ENCODE data around the gene ITGB6.
"Not testable (repeated sequence)": the region's sequence is repeated elsewhere in the genome, so short reads cannot be mapped to it uniquely, and the experiment has no call there.

Gene ITGB6

DNA sequence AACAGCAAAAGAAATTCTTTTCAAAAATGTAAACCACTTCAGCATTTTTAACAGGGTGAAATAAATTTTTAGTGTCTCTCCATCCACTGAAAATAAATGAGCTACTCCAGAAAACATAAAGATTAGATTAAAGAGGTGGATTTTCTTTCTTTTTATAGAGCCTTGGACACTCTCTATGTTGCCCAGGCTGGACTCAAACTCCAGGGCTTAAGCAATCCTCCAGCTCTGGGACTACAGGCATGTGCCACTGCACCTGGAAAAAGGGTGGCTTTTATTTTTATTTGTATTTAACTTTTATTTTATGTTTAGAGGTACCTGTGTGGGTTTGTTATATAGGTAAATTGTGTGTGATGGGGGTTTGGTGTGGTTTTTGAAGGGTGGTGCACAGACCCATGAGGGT is 19.9 kb downstream of the ITGB6 start:
- DNase-seq = no peak

DNA sequence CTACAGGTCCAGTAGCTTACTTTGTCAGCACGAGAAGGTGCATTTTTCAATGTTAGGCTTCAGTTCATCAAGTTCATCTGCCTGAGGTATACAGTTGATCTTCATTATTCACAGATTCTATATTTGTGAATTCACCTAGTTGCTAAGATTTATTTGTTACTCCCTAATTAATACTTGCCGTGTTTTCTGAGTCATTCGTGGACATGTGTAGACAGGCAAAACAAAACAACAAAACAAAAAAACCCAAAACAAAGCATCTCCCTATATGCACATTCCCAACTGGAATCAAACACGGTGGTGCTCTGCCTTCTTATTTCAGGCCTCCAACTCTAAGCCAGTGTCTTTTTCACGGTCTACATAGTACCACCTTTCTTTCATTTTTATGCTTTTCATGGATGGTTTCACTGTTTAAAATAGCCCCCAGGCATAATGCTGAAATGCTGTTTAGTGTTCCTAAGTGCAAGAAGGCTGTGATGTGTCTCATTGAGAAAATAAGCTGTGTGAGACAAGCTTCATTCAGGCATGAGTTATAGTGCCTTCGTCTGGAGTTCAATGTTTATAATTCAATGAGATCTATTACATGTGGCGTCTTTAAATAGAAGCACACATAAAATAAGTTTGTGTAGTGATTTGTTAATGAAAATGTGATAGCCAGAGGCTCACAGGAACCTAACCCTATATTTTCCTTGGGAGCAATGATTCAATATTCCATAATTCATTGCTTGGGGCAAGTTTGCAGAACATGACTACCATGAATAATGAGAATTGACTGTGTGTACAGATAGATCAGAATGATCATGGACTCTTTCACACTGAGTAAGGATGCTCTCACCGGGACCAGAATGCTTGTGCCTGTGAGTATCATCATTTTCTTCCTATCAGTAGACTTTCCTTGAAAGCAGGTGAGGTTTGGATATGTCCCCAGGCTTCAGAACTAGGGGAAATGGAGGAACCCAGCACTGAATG is 24.6 kb downstream of the ITGB6 start:
- no peak for DNase-seq

DNA sequence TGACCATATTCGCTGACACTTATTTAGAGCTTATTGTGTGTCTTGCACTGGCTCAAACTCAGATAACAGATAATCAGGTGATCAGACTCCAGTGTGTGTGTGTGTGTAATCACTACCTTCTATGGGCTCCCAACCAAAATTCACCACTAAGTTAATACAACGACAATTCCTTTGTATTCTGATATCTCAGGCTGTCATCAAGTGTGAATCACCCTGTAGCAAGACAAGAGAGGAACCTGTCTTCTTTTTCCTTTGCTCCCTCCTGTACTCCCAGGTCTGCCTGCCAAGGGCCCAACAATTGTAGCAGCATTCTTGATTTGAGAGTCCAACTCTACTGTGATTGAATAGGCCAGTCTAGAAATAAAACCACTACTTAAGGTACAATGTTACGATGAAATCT is 25.8 kb downstream of the ITGB6 start:
- DNase-seq = no peak

GRCh38 chr2:160169988-160170387 is 30.1 kb downstream of the ITGB6 start:
- no peak for DNase-seq

- DNase-seq = no peak
These were observed 30.6 kb downstream of the ITGB6 start for GRCh38 chr2:160169471-160169870.

- DNase-seq = no peak
These were observed 31.2 kb downstream of the ITGB6 start for GRCh38 chr2:160168878-160169277.

- DNase-seq = no peak
These were observed 32.9 kb downstream of the ITGB6 start for GRCh38 chr2:160167089-160167740.

- no peak for DNase-seq
These were observed 34.1 kb downstream of the ITGB6 start for GRCh38 chr2:160165996-160166395.

GRCh38 chr2:160165081-160165480 is 35.0 kb downstream of the ITGB6 start:
- no peak for DNase-seq

GRCh38 chr2:160157861-160158829 is 41.9 kb downstream of the ITGB6 start:
- DNase-seq = no peak

GRCh38 chr2:160156665-160157064 is 43.4 kb downstream of the ITGB6 start:
- no peak for DNase-seq

GRCh38 chr2:160156100-160156499 is 44.0 kb downstream of the ITGB6 start:
- no peak for DNase-seq

- DNase-seq = not testable (repeated sequence)
These were observed 51.7 kb downstream of the ITGB6 start for GRCh38 chr2:160148419-160148818.

- no peak for DNase-seq
These were observed 54.6 kb downstream of the ITGB6 start for GRCh38 chr2:160145471-160145870.

- no peak for DNase-seq
These were observed 55.6 kb downstream of the ITGB6 start for GRCh38 chr2:160144280-160144990.

- no peak for DNase-seq
These were observed 57.6 kb downstream of the ITGB6 start for GRCh38 chr2:160142472-160142871.

- DNase-seq = no peak
These were observed 58.2 kb downstream of the ITGB6 start for GRCh38 chr2:160141912-160142311.

- DNase-seq = no peak
These were observed 58.7 kb downstream of the ITGB6 start for GRCh38 chr2:160141419-160141818.

DNA sequence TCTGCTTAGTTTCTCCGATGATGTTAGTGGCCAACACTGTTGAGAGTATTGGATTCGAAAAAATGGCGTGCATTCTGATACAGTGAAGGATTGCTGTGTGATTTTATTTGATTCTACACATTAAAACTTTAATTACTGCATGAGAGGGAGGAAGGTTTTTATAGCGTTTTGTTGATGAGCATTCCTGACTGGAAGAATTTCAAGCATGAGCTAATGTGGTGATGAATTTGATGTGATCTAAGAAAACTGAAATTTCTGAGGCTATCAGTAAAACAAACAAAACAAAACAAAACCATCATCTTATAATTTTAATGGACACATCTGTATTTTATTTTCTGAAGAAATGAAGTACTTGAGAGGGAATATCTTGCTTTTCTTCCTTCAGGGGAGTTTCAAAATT is 59.6 kb downstream of the ITGB6 start:
- DNase-seq = no peak

DNA sequence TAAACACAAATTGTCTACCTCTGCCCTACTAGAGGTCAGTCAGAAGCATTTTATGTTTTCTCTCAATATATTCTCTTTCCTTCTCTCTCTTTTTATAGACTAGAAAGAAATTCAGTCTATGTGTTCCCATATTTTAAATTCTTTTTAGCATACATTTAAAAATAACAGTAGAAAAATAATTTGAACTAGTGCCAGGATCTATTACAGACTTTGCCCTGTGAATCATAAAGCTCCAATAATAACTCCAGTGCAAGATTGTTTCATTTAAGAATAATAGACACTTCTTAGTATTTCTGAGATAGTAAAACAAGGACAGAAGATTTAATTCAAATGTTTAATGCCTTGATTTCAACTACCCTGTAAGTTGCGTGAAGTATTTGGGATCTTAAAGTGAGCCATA is 60.1 kb downstream of the ITGB6 start:
- no peak for DNase-seq

DNA sequence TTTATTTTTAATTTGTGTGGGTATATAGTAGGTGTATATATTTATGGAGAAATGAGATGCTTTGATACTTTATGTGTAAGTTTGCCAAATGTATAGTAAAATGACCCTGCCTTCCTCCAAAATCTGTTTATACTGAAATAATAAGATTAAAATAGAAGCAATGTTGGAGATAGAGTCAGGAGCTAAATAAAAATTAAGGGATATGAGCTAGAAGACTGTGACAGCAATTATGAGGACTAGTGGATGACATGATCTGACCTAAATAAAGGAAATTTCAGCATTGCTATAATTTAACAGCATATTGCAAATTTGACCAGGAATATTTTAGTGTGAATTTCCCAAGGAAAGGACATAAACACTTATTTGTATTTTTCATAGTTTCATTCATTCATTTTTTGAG is 60.7 kb downstream of the ITGB6 start:
- no peak for DNase-seq

- DNase-seq = no peak
These were observed 61.7 kb downstream of the ITGB6 start for GRCh38 chr2:160138406-160138805.

Data from hematopoietic multipotent progenitor cell treated with erythropoietin and hydrocortisone succinate and interleukin-3 and kit ligand, for 8 days (in vitro differentiated cells).